Activated CD4-positive, alpha-beta T cell treated with anti-CD3 and anti-CD28 coated beads, Interleukin-2, amount 10 ng/mL, durations not matched to agents 24 days and 14 days (primary cell): ENCODE results near the gene ACTR5. TPM values are rescaled to one million over a fixed set of nuclear protein-coding genes. Genes with fewer than 3 reads are reported as not detected.
"Not testable (repeated sequence)": the region's sequence is repeated elsewhere in the genome, so short reads cannot be mapped to it uniquely, and the experiment has no call there.

ENCODE experiments used
- DNase-seq: peaks from one replicate; pipeline ENCODE4 v3.0.0; 2022
- H3K27ac Mint-ChIP-seq: one replicate; pipeline ENCODE4 v1.8.0; 2022; ENCODE audit warnings: mild to moderate bottlenecking, mixed read lengths
- H3K27me3 Mint-ChIP-seq: one replicate; pipeline ENCODE4 v1.8.0; 2022; ENCODE audit warnings: mixed read lengths
- H3K36me3 Mint-ChIP-seq: one replicate; pipeline ENCODE4 v1.8.0; 2022; ENCODE audit warnings: low read depth, mild to moderate bottlenecking, mixed read lengths
- H3K4me1 Mint-ChIP-seq: one replicate; pipeline ENCODE4 v1.8.0; 2021; ENCODE audit warnings: mixed read lengths
- H3K4me3 Mint-ChIP-seq: one replicate; pipeline ENCODE4 v1.8.0; 2022; ENCODE audit warnings: mild to moderate bottlenecking, moderate library complexity, mixed read lengths
- H3K9me3 Mint-ChIP-seq: one replicate; pipeline ENCODE4 v1.8.0; 2021; ENCODE audit warnings: mixed read lengths
- intact Hi-C: fragments of 100-400 bp; cut with micrococcal nuclease; formaldehyde crosslinking; loops from one replicate; pipeline ENCODE4 v1.15.1; 2023
- total RNA-seq: library from RNA; stranded (reverse); gene quantifications from 2 replicates; pipeline ENCODE4 v1.2.3, GENCODE V29; 2022

Gene ACTR5
- total RNA-seq, 1 donor from 2014 or later: 15.2 TPM

- H3K36me3 Mint-ChIP-seq: no peaks in the 10 kb centered on the region
- DNase-seq: peak; percentile 84
- intact Hi-C loops: loop anchor here (5.0 kb wide), 1 partner anchor 58 kb away; no protein-coding TSS in a partner anchor
- no peak overlapping the region for H3K4me3 Mint-ChIP-seq
- H3K27me3 Mint-ChIP-seq: no peaks in the 10 kb centered on the region
- no peak overlapping the region for H3K27ac Mint-ChIP-seq
- H3K9me3 Mint-ChIP-seq: no peaks in the 10 kb centered on the region
- peaks cover 13% of the 10 kb centered on the region for H3K4me1 Mint-ChIP-seq
Measured at GRCh38 chr20:38790200-38791053, 42.2 kb downstream of the ACTR5 start.

GRCh38 chr20:38791291-38791690, 43.0 kb downstream of the ACTR5 start:
- H3K36me3 Mint-ChIP-seq: no peaks in the 10 kb centered on the region
- intact Hi-C loops: loop anchor here (5.0 kb wide), 1 partner anchor 59 kb away; no protein-coding TSS in a partner anchor
- peak overlapping the region; percentile 62 for H3K27ac Mint-ChIP-seq
- no peak overlapping the region for H3K4me3 Mint-ChIP-seq
- DNase-seq: no peak
- no peaks in the 10 kb centered on the region for H3K9me3 Mint-ChIP-seq
- peaks cover 13% of the 10 kb centered on the region for H3K4me1 Mint-ChIP-seq
- no peaks in the 10 kb centered on the region for H3K27me3 Mint-ChIP-seq

GRCh38 chr20:38791940-38792339, 43.7 kb downstream of the ACTR5 start:
- no peak for DNase-seq
- H3K27me3 Mint-ChIP-seq: no peaks in the 10 kb centered on the region
- H3K36me3 Mint-ChIP-seq: no peaks in the 10 kb centered on the region
- no peaks in the 10 kb centered on the region for H3K9me3 Mint-ChIP-seq
- no peak overlapping the region for H3K27ac Mint-ChIP-seq
- intact Hi-C loops: loop anchor here (5.0 kb wide), 1 partner anchor 60 kb away; no protein-coding TSS in a partner anchor
- no peak overlapping the region for H3K4me3 Mint-ChIP-seq
- peaks cover 13% of the 10 kb centered on the region for H3K4me1 Mint-ChIP-seq

GRCh38 chr20:38794057-38794456, 45.8 kb downstream of the ACTR5 start:
- H3K27ac Mint-ChIP-seq, H3K4me3 Mint-ChIP-seq, H3K9me3 Mint-ChIP-seq, H3K27me3 Mint-ChIP-seq, H3K36me3 Mint-ChIP-seq, DNase-seq: not testable (repeated sequence)
- intact Hi-C loops: loop anchor here (5.0 kb wide), 1 partner anchor 62 kb away; no protein-coding TSS in a partner anchor
- peaks cover 22% of the 10 kb centered on the region for H3K4me1 Mint-ChIP-seq

GRCh38 chr20:38798266-38798665, 50.0 kb downstream of the ACTR5 start:
- peaks cover 23% of the 10 kb centered on the region for H3K4me1 Mint-ChIP-seq
- no peak overlapping the region for H3K4me3 Mint-ChIP-seq
- DNase-seq: no peak
- no peaks in the 10 kb centered on the region for H3K27me3 Mint-ChIP-seq
- no peak overlapping the region for H3K27ac Mint-ChIP-seq
- H3K36me3 Mint-ChIP-seq: peaks cover 9% of the 10 kb centered on the region
- H3K9me3 Mint-ChIP-seq: peaks cover 6% of the 10 kb centered on the region
- intact Hi-C loops: no loop called here

- peaks cover 6% of the 10 kb centered on the region for H3K9me3 Mint-ChIP-seq
- peaks cover 29% of the 10 kb centered on the region for H3K4me1 Mint-ChIP-seq
- no peaks in the 10 kb centered on the region for H3K27me3 Mint-ChIP-seq
- intact Hi-C loops: no loop called here
- peak overlapping the region; percentile 32 for H3K4me3 Mint-ChIP-seq
- H3K27ac Mint-ChIP-seq: peak overlapping the region; percentile 61
- peaks cover 9% of the 10 kb centered on the region for H3K36me3 Mint-ChIP-seq
- no peak for DNase-seq
Measured at GRCh38 chr20:38799203-38799602, 50.9 kb downstream of the ACTR5 start.

- Mint-ChIP-seq H3K27ac (no peak overlapping the region), H3K27me3 (no peaks in the 10 kb centered on the region), H3K36me3 (peaks cover 10% of the 10 kb centered on the region), H3K4me1 (peaks cover 40% of the 10 kb centered on the region), H3K4me3 (no peak overlapping the region), H3K9me3 (peaks cover 6% of the 10 kb centered on the region)
- no peak for DNase-seq
- intact Hi-C loops: no loop called here
Measured at GRCh38 chr20:38800882-38801281, 52.6 kb downstream of the ACTR5 start.

GRCh38 chr20:38804221-38804620, 56.0 kb downstream of the ACTR5 start:
- H3K4me3 Mint-ChIP-seq: peak overlapping the region; percentile 89
- H3K4me1 Mint-ChIP-seq: peaks cover 45% of the 10 kb centered on the region
- DNase-seq: peak; percentile 63
- intact Hi-C loops: loop anchor here (2.0 kb wide), 4 partner anchors 19 to 55 kb away; partner anchors contain the start of gene ACTR5
- H3K9me3 Mint-ChIP-seq: no peaks in the 10 kb centered on the region
- H3K27ac Mint-ChIP-seq: peak overlapping the region; percentile 96
- no peaks in the 10 kb centered on the region for H3K27me3 Mint-ChIP-seq
- peaks cover 23% of the 10 kb centered on the region for H3K36me3 Mint-ChIP-seq

GRCh38 chr20:38804682-38805501, 56.6 kb downstream of the ACTR5 start:
- intact Hi-C loops: loop anchor here (1.0 to 2.0 kb wide), 6 partner anchors 18 to 88 kb away; partner anchors contain the start of gene ACTR5
- Mint-ChIP-seq H3K27me3 (no peaks in the 10 kb centered on the region), H3K27ac (peak overlapping the region; percentile 96), H3K4me1 (peaks cover 45% of the 10 kb centered on the region), H3K9me3 (no peaks in the 10 kb centered on the region), H3K36me3 (peaks cover 28% of the 10 kb centered on the region), H3K4me3 (peak overlapping the region; percentile 89)
- DNase-seq: peak; percentile 95

GRCh38 chr20:38805502-38805957, 57.3 kb downstream of the ACTR5 start, which contains the start of gene PPP1R16B:
Gene PPP1R16B (plus strand): TSS chr20:38805697. CDS start chr20:38835926, 30,229 bp downstream.
- intact Hi-C loops: loop anchor here (1.0 to 2.0 kb wide), 6 partner anchors 17 to 88 kb away; partner anchors contain the start of gene ACTR5
- Mint-ChIP-seq H3K36me3 (peaks cover 34% of the 10 kb centered on the region), H3K4me1 (peaks cover 48% of the 10 kb centered on the region), H3K4me3 (peak within 1 kb of the TSS; percentile 92), H3K9me3 (no peaks in the 10 kb centered on the region), H3K27me3 (no peaks in the 10 kb centered on the region), H3K27ac (peak within 1 kb of the TSS; percentile 96)
- peak; percentile 95 for DNase-seq

- intact Hi-C loops: loop anchor here (1.0 to 2.0 kb wide), 7 partner anchors 17 to 156 kb away; partner anchors contain the start of genes ACTR5 and DHX35
- no peaks in the 10 kb centered on the region for H3K27me3 Mint-ChIP-seq
- peaks cover 40% of the 10 kb centered on the region for H3K36me3 Mint-ChIP-seq
- H3K4me1 Mint-ChIP-seq: peaks cover 54% of the 10 kb centered on the region
- H3K9me3 Mint-ChIP-seq: no peaks in the 10 kb centered on the region
- H3K4me3 Mint-ChIP-seq: peak overlapping the region; percentile 92
- peak; percentile 83 for DNase-seq
- peak overlapping the region; percentile 96 for H3K27ac Mint-ChIP-seq
Measured at GRCh38 chr20:38805958-38806854, 57.9 kb downstream of the ACTR5 start.

GRCh38 chr20:38806855-38807655, 58.8 kb downstream of the ACTR5 start:
- intact Hi-C loops: loop anchor here (1.0 kb wide), 1 partner anchor 155 kb away; the partner anchor contains the start of gene DHX35
- peaks cover 60% of the 10 kb centered on the region for H3K4me1 Mint-ChIP-seq
- no peaks in the 10 kb centered on the region for H3K9me3 Mint-ChIP-seq
- H3K27me3 Mint-ChIP-seq: no peaks in the 10 kb centered on the region
- peak overlapping the region; percentile 84 for H3K27ac Mint-ChIP-seq
- peak; percentile 77 for DNase-seq
- H3K4me3 Mint-ChIP-seq: peak overlapping the region; percentile 92
- H3K36me3 Mint-ChIP-seq: peaks cover 47% of the 10 kb centered on the region
